Gastrocnemius medialis (tissue), 4 donors: ENCODE results near the gene PLXND1. TPM values are rescaled to one million over a fixed set of nuclear protein-coding genes. Genes with fewer than 3 reads are reported as not detected.

Experiments
- ATAC-seq, 2 donors: fragments of 150-250 bp; one replicate each; pipeline ENCODE4 v1.9.1; 2016
- DNase-seq, 2 donors: peaks; one replicate each; pipeline ENCODE4 v3.0.0-alpha.2; 2019
- H3K27ac ChIP-seq, 4 donors: fragments of 200-600 bp; sonication (generic); 1 replicate in 1 of 4; 2 replicates in 3 of 4; pipeline ENCODE4 v1.5.1; 2016 to 2018; ENCODE audit warnings: mild to moderate bottlenecking in 2 of 4, moderate library complexity in 1 of 4
- H3K27me3 ChIP-seq, 3 donors: fragments of 200-600 bp; sonication (generic) in 2 of 3; 1 replicate in 1 of 3; 2 replicates in 2 of 3; pipeline versions ENCODE4 v1.5.1 to v1.6.0; 2016 to 2019; ENCODE audit warnings: mild to moderate bottlenecking in 1 of 3, moderate library complexity in 1 of 3
- H3K36me3 ChIP-seq, 2 donors: fragments of 200-600 bp; sonication (generic) in 1 of 2; one replicate each; pipeline ENCODE4 v1.5.1; 2017 to 2018
- H3K4me1 ChIP-seq, 2 donors: fragments of 200-600 bp; sonication (generic) in 1 of 2; one replicate each; pipeline ENCODE4 v1.5.1; 2016 to 2017; ENCODE audit warnings: mild to moderate bottlenecking in 2 of 2
- H3K4me3 ChIP-seq, 4 donors: fragments of 200-600 bp; sonication (generic) in 3 of 4; 1 replicate in 1 of 4; 2 replicates in 3 of 4; pipeline ENCODE4 v1.5.1; 2016 to 2019; ENCODE audit warnings: mild to moderate bottlenecking in 2 of 4
- H3K9me3 ChIP-seq, 3 donors: fragments of 200-600 bp; sonication (generic) in 2 of 3; 1 replicate in 1 of 3; 2 replicates in 2 of 3; pipeline ENCODE4 v1.5.1; 2016 to 2019
- POLR2A ChIP-seq, 2 donors: fragments of 450-650 bp; IDR thresholded peaks; one replicate each; pipeline ENCODE4 v1.6.1; 2017; ENCODE audit warnings: antibody characterized with exemption in 2 of 2, mild to moderate bottlenecking in 2 of 2, moderate library complexity in 2 of 2
- in situ Hi-C, 4 donors: fragments of 200-750 bp; cut with MboI; loops; one replicate each; pipeline versions ENCODE4 v1.15.0 to v1.8.0; 2017; ENCODE audit warnings: low sequenced_read_pairs in 4 of 4
- intact Hi-C: fragments of 100-400 bp; cut with DNase I; formaldehyde crosslinking; loops from one replicate; pipeline ENCODE4 v1.15.1; 2023; ENCODE audit warnings: low total_unique reads
- total RNA-seq, 4 donors: library from RNA; depleted of rRNA; stranded (reverse); fragments of >200 nt; gene quantifications; one replicate each; pipeline versions ENCODE4 v1.1.0 to v1.2.3, GENCODE V29; 2016
- TF ChIP-seq, protein P1 (sequence below), 5 experiments: fragments of 450-650 bp in 3 of 5; fragments of 200-600 bp in 2 of 5; sonication (generic) in 2 of 5; IDR thresholded peaks in 4 of 5; conservative IDR thresholded peaks in 1 of 5; 1 replicate in 4 of 5; 2 replicates in 1 of 5; pipeline ENCODE4 v1.5.1; 2016 to 2019; ENCODE audit warnings: antibody characterized with exemption in 5 of 5, mild to moderate bottlenecking in 3 of 5, moderate library complexity in 3 of 5

The PLXND1 gene
- total RNA-seq, 4 donors from 2014 or later, result 15.7 to 70.9 (median 19.9) TPM

DNA sequence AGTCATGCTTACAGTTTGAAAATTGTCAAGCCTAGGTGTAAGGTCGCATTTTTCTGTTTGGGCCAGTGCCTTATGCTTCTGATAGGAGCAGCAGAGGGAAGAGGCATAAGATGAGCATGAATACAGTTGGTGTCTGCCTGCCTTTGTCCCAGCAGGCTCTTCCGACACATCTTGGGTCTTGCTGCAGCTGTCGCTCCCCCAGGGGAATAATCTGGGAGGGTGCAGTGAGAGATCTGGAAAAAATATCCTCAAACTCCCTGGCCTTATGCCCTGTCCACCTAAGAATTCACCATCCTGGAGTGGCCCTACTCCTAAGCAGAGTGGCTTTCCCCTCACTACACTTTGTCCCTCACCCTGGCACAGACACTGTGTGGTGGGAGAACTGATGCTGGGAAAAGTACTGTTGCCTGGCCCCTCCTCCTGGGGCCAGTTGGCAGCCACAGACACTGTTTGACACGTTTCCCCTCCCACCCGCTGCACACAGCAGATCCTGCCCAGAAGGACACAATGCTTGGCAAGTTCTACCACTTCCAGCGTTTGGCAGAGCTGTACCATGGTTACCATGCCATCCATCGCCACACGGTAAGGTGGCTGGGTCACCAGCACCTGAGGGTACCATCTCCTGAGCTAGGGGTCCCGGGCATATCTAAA is 99.2 kb downstream of the PLXND1 start:
- Histone ChIP-seq H3K36me3 (no peaks in the 10 kb centered on the region), H3K27me3 (no peaks in the 10 kb centered on the region), H3K9me3 (no peaks in the 10 kb centered on the region), H3K27ac (peak overlapping the region in 2 of 4 donors; percentile 22 to 25), H3K4me1 (peaks cover 51 to 81% of the 10 kb centered on the region in 2 donors), H3K4me3 (no peak overlapping the region)
- TF ChIP-seq, protein P1, sequence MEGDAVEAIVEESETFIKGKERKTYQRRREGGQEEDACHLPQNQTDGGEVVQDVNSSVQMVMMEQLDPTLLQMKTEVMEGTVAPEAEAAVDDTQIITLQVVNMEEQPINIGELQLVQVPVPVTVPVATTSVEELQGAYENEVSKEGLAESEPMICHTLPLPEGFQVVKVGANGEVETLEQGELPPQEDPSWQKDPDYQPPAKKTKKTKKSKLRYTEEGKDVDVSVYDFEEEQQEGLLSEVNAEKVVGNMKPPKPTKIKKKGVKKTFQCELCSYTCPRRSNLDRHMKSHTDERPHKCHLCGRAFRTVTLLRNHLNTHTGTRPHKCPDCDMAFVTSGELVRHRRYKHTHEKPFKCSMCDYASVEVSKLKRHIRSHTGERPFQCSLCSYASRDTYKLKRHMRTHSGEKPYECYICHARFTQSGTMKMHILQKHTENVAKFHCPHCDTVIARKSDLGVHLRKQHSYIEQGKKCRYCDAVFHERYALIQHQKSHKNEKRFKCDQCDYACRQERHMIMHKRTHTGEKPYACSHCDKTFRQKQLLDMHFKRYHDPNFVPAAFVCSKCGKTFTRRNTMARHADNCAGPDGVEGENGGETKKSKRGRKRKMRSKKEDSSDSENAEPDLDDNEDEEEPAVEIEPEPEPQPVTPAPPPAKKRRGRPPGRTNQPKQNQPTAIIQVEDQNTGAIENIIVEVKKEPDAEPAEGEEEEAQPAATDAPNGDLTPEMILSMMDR (IDR thresholded peaks at IDR 0.05 in 4 of 5, conservative IDR thresholded peaks at IDR 0.05 in 1 of 5), result no peak
- in situ Hi-C loops, result no loop called here
- intact Hi-C loops, result no loop called here
- DNase-seq (no peak), ATAC-seq (no peak)

GRCh38 chr3:129506231-129506742 is 100.2 kb downstream of the PLXND1 start:
- intact Hi-C loops (no loop called here), in situ Hi-C loops (no loop called here)
- Histone ChIP-seq H3K9me3 (no peaks in the 10 kb centered on the region), H3K4me3 (no peak overlapping the region), H3K27ac (no peak overlapping the region), H3K36me3 (no peaks in the 10 kb centered on the region), H3K27me3 (no peaks in the 10 kb centered on the region), H3K4me1 (peaks cover 57 to 87% of the 10 kb centered on the region in 2 donors)
- no peak for DNase-seq
- ATAC-seq, result no peak
- TF ChIP-seq, protein P1 (IDR thresholded peaks at IDR 0.05 in 4 of 5, conservative IDR thresholded peaks at IDR 0.05 in 1 of 5), result no peak
- no peak for TF ChIP-seq POLR2A (IDR thresholded peaks at IDR 0.05)

- H3K4me1 ChIP-seq, result peaks cover 60 to 84% of the 10 kb centered on the region in 2 donors
- no peaks in the 10 kb centered on the region for H3K27me3 ChIP-seq
- no peak overlapping the region for H3K4me3 ChIP-seq
- H3K27ac ChIP-seq, result peak overlapping the region; percentile 3 to 82 (median 72)
- TF ChIP-seq POLR2A (IDR thresholded peaks at IDR 0.05), result no peak
- TF ChIP-seq, protein P1 (IDR thresholded peaks at IDR 0.05 in 4 of 5, conservative IDR thresholded peaks at IDR 0.05 in 1 of 5), result no peak
- H3K9me3 ChIP-seq, result no peaks in the 10 kb centered on the region
- H3K36me3 ChIP-seq, result no peaks in the 10 kb centered on the region
- ATAC-seq (no peak), DNase-seq (no peak)
- intact Hi-C loops, result no loop called here
- in situ Hi-C loops, result no loop called here
These were observed 101.1 kb downstream of the PLXND1 start for GRCh38 chr3:129505341-129505740.

Other genes with a start within 250 kb of the PLXND1 start
- not detected for gene EFCAB12, start 178.0 kb downstream of the PLXND1 start, total RNA-seq
- 10 to 100 TPM; 15.4 to 18.1 (median 16.4) TPM for gene MBD4, start 166.7 kb downstream of the PLXND1 start, total RNA-seq
- 10 to 100 TPM in 1 of 4 donors, 1 to 10 TPM in 3; 4.6 to 16.4 (median 5.9) TPM for gene IFT122, start 166.5 kb downstream of the PLXND1 start, total RNA-seq
- gene RHO, start 78.0 kb downstream of the PLXND1 start, total RNA-seq, result not detected
- gene H1-8, start 63.5 kb downstream of the PLXND1 start, total RNA-seq, result not detected